ENCODE measurements around the gene FSTL4. TPM values are rescaled to one million over a fixed set of nuclear protein-coding genes. Genes with fewer than 3 reads are reported as not detected.

Gene FSTL4
- total and polyA plus RNA-seq, 12 donors = 0.01 to 0.42 (median 0.38) TPM; not detected in 6

DNA sequence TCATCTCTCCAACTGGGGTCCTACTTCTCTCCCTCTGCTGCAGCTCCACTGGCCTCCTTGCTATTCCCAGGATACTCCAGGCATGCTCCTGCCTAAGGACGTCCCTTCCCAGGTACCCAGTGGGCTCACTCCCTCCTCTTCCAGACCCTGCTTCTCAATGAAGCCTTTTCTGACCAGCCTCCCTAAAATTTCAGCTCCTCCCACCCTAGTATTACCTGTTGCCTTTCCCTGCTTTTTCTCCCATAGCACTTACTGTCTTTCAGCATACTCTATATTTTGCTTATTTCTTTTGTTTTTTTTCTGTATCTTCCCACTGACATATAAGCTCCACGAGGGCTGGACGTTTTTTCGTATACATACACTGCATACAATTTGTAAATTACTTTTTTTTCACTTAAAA lies 26.1 kb upstream of the FSTL4 start:
- WGBS, 2 donors = 37 to 60% methylated on average over 4 of the region's 4 CpGs
- Histone ChIP-seq H3K4me3 (no peak overlapping the region), H3K27ac (no peak overlapping the region), H3K4me1 (no peaks in the 10 kb centered on the region), H3K36me3 (no peaks in the 10 kb centered on the region), H3K9me3 (no peaks in the 10 kb centered on the region), H3K27me3 (peaks cover 0 to 28% (median 12%) of the 10 kb centered on the region in 7 donors)
- ATAC-seq (no peak), DNase-seq (no peak)
- TF ChIP-seq, protein P1, sequence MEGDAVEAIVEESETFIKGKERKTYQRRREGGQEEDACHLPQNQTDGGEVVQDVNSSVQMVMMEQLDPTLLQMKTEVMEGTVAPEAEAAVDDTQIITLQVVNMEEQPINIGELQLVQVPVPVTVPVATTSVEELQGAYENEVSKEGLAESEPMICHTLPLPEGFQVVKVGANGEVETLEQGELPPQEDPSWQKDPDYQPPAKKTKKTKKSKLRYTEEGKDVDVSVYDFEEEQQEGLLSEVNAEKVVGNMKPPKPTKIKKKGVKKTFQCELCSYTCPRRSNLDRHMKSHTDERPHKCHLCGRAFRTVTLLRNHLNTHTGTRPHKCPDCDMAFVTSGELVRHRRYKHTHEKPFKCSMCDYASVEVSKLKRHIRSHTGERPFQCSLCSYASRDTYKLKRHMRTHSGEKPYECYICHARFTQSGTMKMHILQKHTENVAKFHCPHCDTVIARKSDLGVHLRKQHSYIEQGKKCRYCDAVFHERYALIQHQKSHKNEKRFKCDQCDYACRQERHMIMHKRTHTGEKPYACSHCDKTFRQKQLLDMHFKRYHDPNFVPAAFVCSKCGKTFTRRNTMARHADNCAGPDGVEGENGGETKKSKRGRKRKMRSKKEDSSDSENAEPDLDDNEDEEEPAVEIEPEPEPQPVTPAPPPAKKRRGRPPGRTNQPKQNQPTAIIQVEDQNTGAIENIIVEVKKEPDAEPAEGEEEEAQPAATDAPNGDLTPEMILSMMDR (IDR thresholded peaks at IDR 0.05) = no peak
- intact Hi-C loops (cut with DNase I) = no loop called here

DNA sequence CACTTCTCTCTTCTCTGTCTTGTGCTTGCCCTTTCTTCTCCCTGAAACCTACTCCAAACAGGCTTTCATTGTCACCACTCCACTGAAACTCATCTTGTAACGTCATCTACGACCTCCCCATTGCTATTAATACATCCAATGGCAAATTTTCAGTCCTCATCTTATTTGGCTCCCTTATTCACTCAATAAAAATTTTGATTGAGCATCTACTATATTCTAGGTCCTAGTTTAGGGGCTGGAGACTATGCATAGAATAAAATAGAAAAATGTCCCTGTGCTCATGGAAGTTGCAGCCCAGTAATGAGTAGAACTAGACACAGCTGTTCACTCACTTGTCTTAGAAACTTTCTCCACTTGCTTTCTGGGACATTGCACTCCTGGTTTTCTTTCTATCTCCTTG lies 24.9 kb upstream of the FSTL4 start:
- TF ChIP-seq, protein P1 (IDR thresholded peaks at IDR 0.05) = no peak
- no peak for DNase-seq
- 53 to 57% methylated on average over 2 of the region's 2 CpGs for WGBS, 2 donors
- H3K4me1 ChIP-seq = no peaks in the 10 kb centered on the region
- H3K9me3 ChIP-seq = peaks cover 0 to 3% (median 0%) of the 10 kb centered on the region in 11 donors
- H3K27me3 ChIP-seq = peaks cover 0 to 27% (median 12%) of the 10 kb centered on the region in 7 donors
- intact Hi-C loops (cut with DNase I) = no loop called here
- H3K36me3 ChIP-seq = no peaks in the 10 kb centered on the region
- H3K27ac ChIP-seq = no peak overlapping the region
- H3K4me3 ChIP-seq = no peak overlapping the region
- ATAC-seq = no peak

DNA sequence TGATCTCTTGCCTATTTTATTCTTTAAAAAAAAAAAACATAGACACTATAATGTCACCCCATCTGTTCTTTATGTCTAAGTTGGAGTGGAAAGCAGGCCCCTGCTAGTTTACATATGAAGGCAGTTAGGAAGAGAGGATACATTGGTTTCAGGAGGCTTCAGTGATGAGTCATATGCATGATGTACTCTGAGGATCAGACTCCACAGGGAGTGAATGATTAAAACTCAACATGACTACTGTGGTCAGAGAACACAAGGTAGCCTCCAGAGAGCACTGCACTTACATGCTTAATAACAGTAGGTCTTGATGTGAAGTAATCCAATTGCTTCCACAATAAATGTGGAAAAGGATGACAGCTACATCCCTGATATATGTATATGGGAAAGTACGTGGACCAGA lies 22.7 kb upstream of the FSTL4 start:
- H3K4me3 ChIP-seq = no peak overlapping the region

DNA sequence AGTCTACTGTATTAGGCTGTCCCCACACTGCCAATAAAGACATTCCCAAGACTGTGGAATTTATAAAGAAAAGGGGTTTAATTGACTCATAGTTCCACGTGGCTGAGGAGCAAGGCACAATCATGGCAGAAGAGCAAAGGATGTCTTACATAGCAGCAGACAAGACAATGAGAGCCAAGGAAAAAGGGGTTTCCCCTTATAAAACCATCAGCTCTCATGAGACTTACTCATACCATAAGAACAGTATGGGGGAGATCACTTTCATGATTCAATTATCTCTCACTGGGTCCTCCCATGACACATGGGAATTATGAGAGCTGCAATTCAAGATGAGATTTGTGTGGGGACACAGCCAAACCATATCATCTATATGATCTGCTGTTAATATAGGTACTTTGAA lies 14.8 kb upstream of the FSTL4 start:
- peaks cover 0 to 9% (median 0%) of the 10 kb centered on the region in 7 donors for H3K27me3 ChIP-seq
- no peak overlapping the region for H3K27ac ChIP-seq
- intact Hi-C loops (cut with DNase I) = no loop called here
- 31 to 32% methylated on average over 1 of the region's 1 CpG for whole genome bisulfite sequencing, 2 donors
- H3K4me3 ChIP-seq = no peak overlapping the region
- no peaks in the 10 kb centered on the region for H3K36me3 ChIP-seq
- DNase-seq (no peak), ATAC-seq (no peak)
- H3K9me3 ChIP-seq = peaks cover 0 to 8% (median 0%) of the 10 kb centered on the region in 11 donors
- no peaks in the 10 kb centered on the region for H3K4me1 ChIP-seq
- TF ChIP-seq, protein P1 (IDR thresholded peaks at IDR 0.05) = no peak

More for the DNA sequence above, 22.7 kb upstream of the FSTL4 start:
- TF ChIP-seq, protein P1 (IDR thresholded peaks at IDR 0.05) = no peak
- Histone ChIP-seq H3K4me1 (no peaks in the 10 kb centered on the region), H3K36me3 (no peaks in the 10 kb centered on the region), H3K9me3 (peaks cover 0 to 3% (median 0%) of the 10 kb centered on the region in 11 donors), H3K27ac (no peak overlapping the region), H3K27me3 (peaks cover 0 to 24% (median 7%) of the 10 kb centered on the region in 7 donors)
- ATAC-seq = no peak
- intact Hi-C loops (cut with DNase I) = no loop called here
- DNase-seq = no peak
- 0 to 90% methylated on average over 1 of the region's 1 CpG for WGBS, 2 donors

All from heart right ventricle (tissue), 16 donors.